Esophagus (tissue), 2 donors: Measurements from ENCODE around the gene TOMT. TPM values are rescaled to one million over a fixed set of nuclear protein-coding genes. Genes with fewer than 3 reads are reported as not detected.
"Not testable (repeated sequence)": the region's sequence is repeated elsewhere in the genome, so short reads cannot be mapped to it uniquely, and the experiment has no call there.

ENCODE experiments used
- H3K27ac ChIP-seq, 2 donors: one replicate each; pipeline ENCODE4 v1.5.1; 2013; ENCODE audit warnings: low read depth in 2 of 2, mild to moderate bottlenecking in 2 of 2, inconsistent platforms in 1 of 2, low read length in 1 of 2, moderate library complexity in 1 of 2
- H3K27me3 ChIP-seq, 2 donors: one replicate each; pipeline ENCODE4 v1.6.1; 2013; ENCODE audit warnings: low read length in 2 of 2, control low read depth in 1 of 2, mild to moderate bottlenecking in 1 of 2; ENCODE audit not compliant: insufficient read depth in 2 of 2, control insufficient read depth in 1 of 2
- H3K36me3 ChIP-seq, 2 donors: one replicate each; pipeline ENCODE4 v1.6.1; 2013; ENCODE audit warnings: low read length in 1 of 2; ENCODE audit not compliant: control insufficient read depth in 2 of 2, insufficient read depth in 2 of 2
- H3K4me1 ChIP-seq, 2 donors: one replicate each; pipeline ENCODE4 v1.6.1; 2013; ENCODE audit warnings: low read length in 1 of 2; ENCODE audit not compliant: control insufficient read depth in 2 of 2, insufficient read depth in 2 of 2
- H3K4me3 ChIP-seq, 2 donors: one replicate each; pipeline ENCODE4 v1.5.1; 2013; ENCODE audit warnings: low read length in 2 of 2, mild to moderate bottlenecking in 2 of 2, low read depth in 1 of 2, moderate library complexity in 1 of 2
- H3K9me3 ChIP-seq, 2 donors: one replicate each; pipeline ENCODE4 v1.6.1; 2013; ENCODE audit warnings: mild to moderate bottlenecking in 2 of 2, low read depth in 1 of 2, low read length in 1 of 2, moderate library complexity in 1 of 2; ENCODE audit not compliant: control insufficient read depth in 2 of 2, insufficient read depth in 1 of 2
- WGBS, 2 donors: extraction: QIAGEN DNeasy Blood & Tissue Kit; methylation state at CpG; one replicate each; pipeline ENCODE4 v1.1.7; 2013; 5-methylcytosine and 5-hydroxymethylcytosine counted together
- polyA plus RNA-seq, 2 donors: library from polyadenylated mRNA; stranded (reverse); fragments of 200-250 nt; gene quantifications; one replicate each; pipeline ENCODE4 v1.2.3, GENCODE V29; 2013
- donor health status: healthy with polysubstance abuse.
- donor health status: Bipolar disorder and iron deficiency.

TOMT gene
- polyA plus RNA-seq, 2 donors = not detected

- Histone ChIP-seq H3K27ac (no peak overlapping the region), H3K4me3 (no peak overlapping the region), H3K9me3 (no peaks in the 10 kb centered on the region), H3K36me3 (no peaks in the 10 kb centered on the region), H3K27me3 (no peaks in the 10 kb centered on the region), H3K4me1 (no peaks in the 10 kb centered on the region)
- WGBS, 2 donors = 35 to 37% methylated on average over 2 of the region's 2 CpGs
These were observed 40.9 kb downstream of the TOMT start for GRCh38 chr11:72146625-72147024.

GRCh38 chr11:72150882-72151281 is 45.2 kb downstream of the TOMT start:
- no peak overlapping the region for H3K27ac ChIP-seq
- H3K36me3 ChIP-seq = no peaks in the 10 kb centered on the region
- H3K27me3 ChIP-seq = no peaks in the 10 kb centered on the region
- H3K9me3 ChIP-seq = no peaks in the 10 kb centered on the region
- H3K4me3 ChIP-seq = no peak overlapping the region
- no peaks in the 10 kb centered on the region for H3K4me1 ChIP-seq
- WGBS, 2 donors = 63 to 77% methylated on average over 4 of the region's 4 CpGs

GRCh38 chr11:72153874-72154273 is 48.1 kb downstream of the TOMT start:
- not testable (repeated sequence) for H3K4me3 ChIP-seq, H3K36me3 ChIP-seq, H3K4me1 ChIP-seq, H3K27me3 ChIP-seq, H3K9me3 ChIP-seq, H3K27ac ChIP-seq
- WGBS, 2 donors = 83 to 93% methylated on average over 5 to 6 of the region's 6 CpGs

GRCh38 chr11:72154816-72155215 is 49.1 kb downstream of the TOMT start:
- Histone ChIP-seq H3K27me3 (no peaks in the 10 kb centered on the region), H3K4me1 (peaks cover 0 to 5% of the 10 kb centered on the region in 2 donors), H3K27ac (no peak overlapping the region), H3K9me3 (no peaks in the 10 kb centered on the region), H3K36me3 (no peaks in the 10 kb centered on the region), H3K4me3 (no peak overlapping the region)
- 88 to 90% methylated on average over 3 of the region's 3 CpGs for WGBS, 2 donors

GRCh38 chr11:72155751-72156150 is 50.0 kb downstream of the TOMT start:
- Histone ChIP-seq H3K4me3 (no peak overlapping the region), H3K27me3 (no peaks in the 10 kb centered on the region), H3K4me1 (peaks cover 0 to 5% of the 10 kb centered on the region in 2 donors), H3K36me3 (no peaks in the 10 kb centered on the region), H3K27ac (no peak overlapping the region), H3K9me3 (no peaks in the 10 kb centered on the region)
- WGBS, 2 donors = 88 to 90% methylated on average over 4 of the region's 4 CpGs

GRCh38 chr11:72157131-72157530 is 51.4 kb downstream of the TOMT start:
- Histone ChIP-seq H3K4me3 (no peak overlapping the region), H3K27ac (no peak overlapping the region), H3K4me1 (peaks cover 0 to 5% of the 10 kb centered on the region in 2 donors), H3K9me3 (no peaks in the 10 kb centered on the region), H3K36me3 (no peaks in the 10 kb centered on the region), H3K27me3 (no peaks in the 10 kb centered on the region)
- 65 to 70% methylated on average over 4 of the region's 4 CpGs for WGBS, 2 donors

Other genes starting within 250 kb of the TOMT start
- not detected for gene DEFB131B, start 227.5 kb upstream of the TOMT start, polyA plus RNA-seq
- 1 to 10 TPM; 1.9 to 4.7 TPM for gene XNDC1N, start 177.3 kb upstream of the TOMT start, polyA plus RNA-seq
- 10 to 100 TPM in 1 of 2 donors, 1 to 10 TPM in 1; 9.6 to 15.2 TPM for gene RNF121, start 176.9 kb upstream of the TOMT start, polyA plus RNA-seq
- 1 to 10 TPM; 2.9 to 4.6 TPM for gene IL18BP, start 107.0 kb upstream of the TOMT start, polyA plus RNA-seq
- 100 to 1,000 TPM; 108 to 205 TPM for gene NUMA1, start 25.4 kb upstream of the TOMT start, polyA plus RNA-seq
- 1 to 10 TPM; 3.1 to 4.6 TPM for gene LRRC51, start 25.1 kb upstream of the TOMT start, polyA plus RNA-seq
- 100 to 1,000 TPM in 1 of 2 donors, 10 to 100 TPM in 1; 50.6 to 109 TPM for gene LAMTOR1, start 2.6 kb upstream of the TOMT start, polyA plus RNA-seq
- 10 to 100 TPM; 46.8 to 60.0 TPM for gene ANAPC15, start 6.8 kb downstream of the TOMT start, polyA plus RNA-seq
- gene FOLR3, start 29.8 kb downstream of the TOMT start, polyA plus RNA-seq = under 1 TPM; 0.11 to 0.41 TPM
- under 1 TPM; 0.26 to 0.94 TPM for gene FOLR1, start 86.2 kb downstream of the TOMT start, polyA plus RNA-seq
- gene FOLR2, start 110.9 kb downstream of the TOMT start, polyA plus RNA-seq = 1 to 10 TPM; 1.1 to 2.8 TPM
- gene INPPL1, start 118.8 kb downstream of the TOMT start, polyA plus RNA-seq = 10 to 100 TPM; 28.9 to 88.1 TPM
- gene PHOX2A, start 138.3 kb downstream of the TOMT start, polyA plus RNA-seq = not detected